ENCODE measurements around the gene LGMN.
A peak's percentile ranks its signal among the peaks of the same experiment; 100 is the strongest.

The LGMN gene

DNA sequence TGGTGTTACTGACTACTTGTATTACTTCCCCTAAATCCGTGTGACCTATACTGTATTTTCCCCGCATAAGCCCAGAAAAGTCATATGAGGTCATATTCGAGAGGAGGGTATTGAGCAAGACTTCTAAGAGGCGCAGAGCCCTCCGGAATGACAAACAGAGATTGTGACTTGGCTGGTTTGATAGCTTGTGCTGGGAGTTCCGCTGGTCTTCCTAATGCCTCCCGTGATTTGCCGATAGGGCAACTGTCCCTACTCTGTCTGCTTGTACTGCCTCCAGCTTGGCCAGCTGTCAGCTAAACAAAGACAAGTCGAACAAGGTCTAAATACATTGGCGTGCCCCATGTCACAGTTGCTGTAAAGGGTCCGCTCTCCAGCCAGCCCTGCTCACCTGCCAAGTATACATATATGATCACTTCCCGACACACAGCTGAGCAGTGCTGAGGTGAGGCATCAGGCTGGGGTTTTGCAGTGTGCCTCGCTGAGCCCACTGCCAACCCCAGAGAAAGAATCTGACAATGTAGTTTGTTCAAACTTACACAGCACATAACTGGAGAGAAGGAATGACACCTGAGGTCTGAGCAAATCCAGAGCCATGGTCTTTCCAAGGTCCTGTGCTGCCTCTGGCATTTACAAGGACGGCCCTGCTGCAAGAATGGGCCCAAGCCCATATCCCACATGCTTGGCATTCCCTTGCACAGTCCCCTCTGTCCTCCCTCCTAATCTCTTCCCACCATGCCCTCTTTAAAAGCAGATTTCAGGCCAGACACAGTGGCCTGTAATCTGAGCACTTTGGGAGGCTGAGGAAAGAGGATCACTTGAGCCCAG, 23.7 kb downstream of the LGMN start:
- no peak for DNase-seq

- DNase-seq, result no peak
These were observed 28.5 kb downstream of the LGMN start for GRCh38 chr14:92719890-92720323.

- no peak for DNase-seq
These were observed 29.0 kb downstream of the LGMN start for GRCh38 chr14:92719421-92719820.

GRCh38 chr14:92718664-92719063, 29.8 kb downstream of the LGMN start:
- DNase-seq, result no peak

GRCh38 chr14:92717571-92718042, 30.8 kb downstream of the LGMN start:
- no peak for DNase-seq

DNA sequence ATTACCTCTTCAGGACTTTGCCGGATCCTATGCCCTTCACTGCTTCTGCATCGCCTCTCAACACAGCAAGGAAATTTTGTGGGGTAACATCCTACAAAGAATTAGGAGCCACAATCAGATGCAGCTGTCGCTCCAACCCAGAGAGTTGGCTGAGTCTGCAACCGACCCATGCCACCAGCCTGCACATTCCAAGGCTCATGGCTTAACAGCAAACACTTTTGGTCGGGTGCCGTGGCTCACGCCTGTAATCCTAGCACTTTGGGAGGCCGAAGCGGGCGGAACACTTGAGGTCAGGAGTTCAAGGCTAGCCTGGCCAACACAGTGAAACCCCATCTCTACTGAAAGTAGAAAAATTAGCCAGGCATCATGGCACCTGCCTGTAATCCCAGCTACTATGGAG, 32.3 kb downstream of the LGMN start:
- no peak for DNase-seq

GRCh38 chr14:92714739-92715307, 33.6 kb downstream of the LGMN start:
- peak; percentile 77 for DNase-seq

- no peak for DNase-seq
These were observed 35.8 kb downstream of the LGMN start for GRCh38 chr14:92712654-92713051.

DNA sequence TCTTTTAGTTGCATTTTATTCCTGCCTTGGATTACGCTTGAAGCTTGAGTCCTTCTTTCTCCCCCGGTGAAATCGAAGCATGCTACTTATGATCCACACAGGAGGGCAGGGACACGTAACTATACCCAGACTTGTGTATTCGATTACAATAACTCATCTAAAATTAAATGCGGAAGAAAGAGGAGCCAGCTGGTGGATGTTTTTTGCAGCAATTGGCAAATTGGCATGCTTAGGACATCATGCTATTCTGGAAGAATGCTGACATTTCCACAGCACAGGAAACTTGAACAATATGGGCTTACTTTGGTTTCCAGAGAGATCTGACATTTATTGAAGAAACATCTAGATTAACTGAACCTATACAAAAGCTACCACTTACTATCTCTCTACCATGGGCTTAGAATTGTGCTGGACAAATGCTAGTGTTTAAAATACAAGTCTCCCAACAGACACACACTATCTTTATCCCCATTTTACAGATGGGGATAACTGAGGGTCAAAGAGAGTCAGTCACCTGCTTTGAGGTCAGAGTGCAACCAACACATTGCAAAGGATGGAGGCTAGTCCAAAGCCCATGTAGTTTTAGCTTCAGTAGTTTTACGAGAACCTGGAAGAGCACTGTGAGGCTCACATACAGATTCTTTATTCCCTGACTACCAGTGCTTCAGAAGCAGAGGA, 36.3 kb downstream of the LGMN start:
- no peak for DNase-seq

- no peak for DNase-seq
These were observed 38.5 kb downstream of the LGMN start for GRCh38 chr14:92710001-92710341.

GRCh38 chr14:92709340-92710000, 39.0 kb downstream of the LGMN start:
- DNase-seq, result no peak

- DNase-seq, result no peak
These were observed 42.0 kb downstream of the LGMN start for GRCh38 chr14:92706386-92706785.

DNA sequence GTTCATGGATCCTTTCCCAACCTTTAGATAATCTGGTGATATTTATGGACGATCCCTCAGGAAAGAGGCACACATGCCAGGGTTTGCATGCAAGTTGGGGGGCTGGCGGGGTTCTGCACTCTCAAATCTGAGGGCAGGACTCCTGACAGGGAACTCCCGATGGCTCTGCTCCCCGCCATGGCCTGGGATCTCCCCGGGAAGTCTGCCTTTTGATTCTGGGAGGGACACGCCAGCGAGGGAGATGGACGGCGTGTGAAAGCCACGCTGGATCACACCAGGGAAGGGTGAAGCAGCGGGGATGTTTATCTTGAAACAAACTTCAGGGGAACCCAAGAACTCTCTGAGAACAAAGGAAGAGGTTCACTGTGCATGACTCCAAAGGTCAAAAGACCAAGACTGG, 43.6 kb downstream of the LGMN start:
- no peak for DNase-seq

DNA sequence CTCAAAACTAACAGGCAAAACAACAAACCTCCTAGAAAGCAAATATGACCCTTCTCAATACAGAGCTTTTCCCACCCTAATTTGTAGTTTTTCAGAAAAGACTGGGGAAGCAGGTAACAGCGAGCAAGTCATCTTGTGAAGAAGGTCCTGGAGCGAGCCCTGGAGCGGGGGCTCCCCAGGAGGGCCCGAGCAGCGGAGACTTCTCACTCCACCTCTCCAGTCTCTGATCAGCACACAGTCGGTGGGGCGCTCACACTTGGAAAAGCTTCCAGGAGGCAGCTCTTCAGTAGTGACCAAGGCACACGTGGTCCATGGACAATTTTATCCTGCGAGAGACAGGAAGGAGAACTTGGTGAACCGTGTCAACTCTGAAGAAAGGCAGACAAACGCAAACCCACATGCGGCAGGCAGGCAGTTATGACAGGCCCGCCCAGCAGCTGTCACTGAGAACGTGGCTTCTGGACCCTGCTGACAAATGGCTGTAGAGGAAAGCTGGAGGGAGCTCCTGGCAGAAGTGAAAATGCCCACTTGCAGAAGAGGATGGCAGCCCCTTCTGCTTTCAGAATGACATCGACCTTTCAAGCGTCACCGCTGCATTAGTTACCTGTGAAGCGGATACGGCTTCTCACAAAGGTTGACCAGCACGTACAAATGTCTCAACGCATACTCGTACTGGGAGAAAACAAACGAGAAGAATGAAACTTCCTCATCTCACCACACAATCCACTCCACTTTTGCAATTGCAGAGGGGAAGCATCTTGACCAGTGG, 44.2 kb downstream of the LGMN start:
- DNase-seq, result no peak

GRCh38 chr14:92703516-92703915, 44.9 kb downstream of the LGMN start:
- DNase-seq, result no peak

DNA sequence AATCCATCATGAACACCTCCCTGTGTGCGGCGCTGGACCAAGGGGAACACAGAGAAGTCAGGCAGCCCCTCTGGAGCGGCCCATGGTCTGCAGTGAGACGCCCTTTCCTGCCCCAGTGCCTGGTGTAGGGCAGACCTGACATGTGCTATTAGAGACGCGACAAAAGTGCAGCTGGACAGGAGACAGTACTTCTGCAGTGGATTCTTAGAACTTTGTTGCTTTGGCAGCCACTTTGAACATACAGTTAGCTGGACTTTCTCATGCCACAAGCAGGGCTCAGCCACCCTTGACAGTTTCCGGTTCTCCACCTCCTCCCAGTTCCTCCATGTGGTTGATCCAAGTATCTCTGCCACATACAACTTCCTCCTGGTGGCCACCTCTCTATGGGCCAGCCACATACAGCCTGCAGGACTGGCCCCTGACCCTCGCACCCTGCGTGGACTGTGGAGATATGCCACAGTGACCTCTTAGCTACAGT, 45.9 kb downstream of the LGMN start:
- DNase-seq, result no peak

DNA sequence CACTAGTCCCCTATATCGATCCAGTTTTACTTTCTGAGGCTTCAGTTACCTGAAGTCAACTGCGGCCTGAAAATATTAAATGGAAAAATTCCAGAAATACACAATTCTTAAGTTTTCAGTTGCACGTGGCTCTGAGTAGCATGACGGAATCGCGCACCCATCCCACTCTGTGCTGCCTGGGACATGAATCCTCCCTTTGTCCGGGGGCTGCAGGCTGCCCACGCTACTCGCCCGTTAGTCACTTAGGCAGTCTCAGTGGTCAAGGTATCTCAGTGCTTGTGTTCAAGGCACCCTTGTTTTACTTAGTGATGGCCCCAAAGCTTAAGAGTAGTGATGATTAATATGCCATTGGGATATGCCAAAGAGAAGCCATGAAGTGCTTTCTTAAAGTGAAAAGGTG, 46.6 kb downstream of the LGMN start:
- DNase-seq, result no peak

DNA sequence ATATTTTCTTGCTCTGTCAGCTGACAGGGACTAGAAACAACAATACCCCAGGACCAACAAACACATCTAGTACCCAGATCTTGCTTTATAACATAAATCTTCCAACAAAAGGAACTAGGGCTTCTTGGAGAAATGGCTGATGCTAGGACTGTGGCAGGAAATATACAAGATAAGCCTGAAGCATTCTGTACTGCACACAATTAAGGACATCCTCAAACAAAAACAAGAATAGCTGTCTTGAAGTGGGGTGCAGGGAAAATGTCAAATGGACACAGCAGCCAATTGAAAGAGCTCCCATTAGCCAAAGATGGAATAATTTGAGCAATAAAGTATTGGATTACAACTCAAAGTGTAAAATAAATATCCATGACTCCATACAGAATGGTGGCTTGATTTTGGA, 50.0 kb downstream of the LGMN start:
- no peak for DNase-seq

- no peak for DNase-seq
These were observed 52.1 kb downstream of the LGMN start for GRCh38 chr14:92696366-92696765.

GRCh38 chr14:92695562-92695961, 52.9 kb downstream of the LGMN start:
- DNase-seq, result no peak

GRCh38 chr14:92694807-92695206, 53.6 kb downstream of the LGMN start:
- no peak for DNase-seq

GRCh38 chr14:92693998-92694795, 54.2 kb downstream of the LGMN start:
- DNase-seq, result no peak

All from CD4-positive, alpha-beta T cell treated with Interleukin-21 for 1 hour (primary cell).